Peyer's patch (tissue), 4 donors: ENCODE measurements around the gene KIF14. TPM values are rescaled to one million over a fixed set of nuclear protein-coding genes. Genes with fewer than 3 reads are reported as not detected.

Experiments
- DNase-seq, 3 donors: peaks; one replicate each; pipeline ENCODE4 v3.0.0-alpha.2; 2017 to 2019
- H3K27ac ChIP-seq, 4 donors: fragments of 200-600 bp; sonication (generic); one replicate each; pipeline ENCODE4 v1.5.1; 2016 to 2019
- H3K27me3 ChIP-seq, 2 donors: fragments of 200-600 bp; sonication (generic); one replicate each; pipeline ENCODE4 v1.5.1; 2019
- H3K36me3 ChIP-seq, 3 donors: fragments of 200-600 bp; sonication (generic); one replicate each; pipeline ENCODE4 v1.5.1; 2016 to 2019
- H3K4me1 ChIP-seq, 4 donors: fragments of 200-600 bp; sonication (generic); one replicate each; pipeline ENCODE4 v1.5.1; 2016 to 2019
- H3K4me3 ChIP-seq, 4 donors: fragments of 200-600 bp; sonication (generic); 1 replicate in 3 of 4; 2 replicates in 1 of 4; pipeline ENCODE4 v1.5.1; 2016 to 2019; ENCODE audit warnings: mild to moderate bottlenecking in 1 of 4
- H3K9me3 ChIP-seq, 4 donors: fragments of 200-600 bp; sonication (generic); one replicate each; pipeline ENCODE4 v1.5.1; 2016 to 2019; ENCODE audit warnings: mild to moderate bottlenecking in 1 of 4
- POLR2A ChIP-seq, 2 donors: fragments of 450-650 bp; IDR thresholded peaks; one replicate each; pipeline ENCODE4 v1.5.1; 2017; ENCODE audit warnings: antibody characterized with exemption in 2 of 2, mild to moderate bottlenecking in 2 of 2, moderate library complexity in 2 of 2
- total RNA-seq, 4 donors: library from RNA; depleted of rRNA; stranded (reverse); fragments of >200 nt; gene quantifications; one replicate each; pipeline ENCODE4 v1.1.0, GENCODE V29; 2016
- TF ChIP-seq, protein P1 (sequence below), 6 experiments: fragments of 450-650 bp in 4 of 6; fragments of 200-600 bp in 2 of 6; sonication (generic) in 1 of 6; IDR thresholded peaks; one replicate each; pipeline ENCODE4 v1.5.1; 2017 to 2019; ENCODE audit warnings: antibody characterized with exemption in 6 of 6, mild to moderate bottlenecking in 3 of 6, moderate library complexity in 1 of 6

Gene KIF14
- total RNA-seq, 4 donors from 2014 or later = 0.85 to 2.5 (median 1.1) TPM

DNA sequence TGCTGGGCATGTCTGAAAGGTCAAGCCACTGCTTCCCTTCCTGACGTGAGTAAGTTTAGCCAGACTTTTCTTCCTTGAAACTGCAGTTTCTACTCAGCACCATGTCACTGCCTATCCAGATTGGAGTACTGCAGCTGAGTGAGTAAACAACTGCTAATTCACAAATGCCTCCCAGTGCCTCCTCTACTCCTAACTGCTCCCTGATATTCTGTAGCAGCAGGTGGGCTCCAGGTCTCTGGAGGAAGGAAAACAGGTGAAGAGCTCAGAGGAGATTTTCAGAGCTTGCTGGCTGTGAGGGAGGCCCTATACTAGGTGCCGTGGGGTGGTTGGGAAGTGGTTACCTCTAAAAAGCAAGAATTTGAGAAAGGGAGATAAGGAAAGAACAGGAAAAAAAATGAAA is 96.5 kb downstream of the KIF14 start:
- no peaks in the 10 kb centered on the region for H3K36me3 ChIP-seq
- no peak for DNase-seq
- H3K27ac ChIP-seq = no peak overlapping the region
- TF ChIP-seq POLR2A (IDR thresholded peaks at IDR 0.05) = no peak
- TF ChIP-seq, protein P1, sequence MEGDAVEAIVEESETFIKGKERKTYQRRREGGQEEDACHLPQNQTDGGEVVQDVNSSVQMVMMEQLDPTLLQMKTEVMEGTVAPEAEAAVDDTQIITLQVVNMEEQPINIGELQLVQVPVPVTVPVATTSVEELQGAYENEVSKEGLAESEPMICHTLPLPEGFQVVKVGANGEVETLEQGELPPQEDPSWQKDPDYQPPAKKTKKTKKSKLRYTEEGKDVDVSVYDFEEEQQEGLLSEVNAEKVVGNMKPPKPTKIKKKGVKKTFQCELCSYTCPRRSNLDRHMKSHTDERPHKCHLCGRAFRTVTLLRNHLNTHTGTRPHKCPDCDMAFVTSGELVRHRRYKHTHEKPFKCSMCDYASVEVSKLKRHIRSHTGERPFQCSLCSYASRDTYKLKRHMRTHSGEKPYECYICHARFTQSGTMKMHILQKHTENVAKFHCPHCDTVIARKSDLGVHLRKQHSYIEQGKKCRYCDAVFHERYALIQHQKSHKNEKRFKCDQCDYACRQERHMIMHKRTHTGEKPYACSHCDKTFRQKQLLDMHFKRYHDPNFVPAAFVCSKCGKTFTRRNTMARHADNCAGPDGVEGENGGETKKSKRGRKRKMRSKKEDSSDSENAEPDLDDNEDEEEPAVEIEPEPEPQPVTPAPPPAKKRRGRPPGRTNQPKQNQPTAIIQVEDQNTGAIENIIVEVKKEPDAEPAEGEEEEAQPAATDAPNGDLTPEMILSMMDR (IDR thresholded peaks at IDR 0.05) = no peak
- H3K27me3 ChIP-seq = no peaks in the 10 kb centered on the region
- H3K4me3 ChIP-seq = no peak overlapping the region
- no peaks in the 10 kb centered on the region for H3K9me3 ChIP-seq
- H3K4me1 ChIP-seq = no peaks in the 10 kb centered on the region

DNA sequence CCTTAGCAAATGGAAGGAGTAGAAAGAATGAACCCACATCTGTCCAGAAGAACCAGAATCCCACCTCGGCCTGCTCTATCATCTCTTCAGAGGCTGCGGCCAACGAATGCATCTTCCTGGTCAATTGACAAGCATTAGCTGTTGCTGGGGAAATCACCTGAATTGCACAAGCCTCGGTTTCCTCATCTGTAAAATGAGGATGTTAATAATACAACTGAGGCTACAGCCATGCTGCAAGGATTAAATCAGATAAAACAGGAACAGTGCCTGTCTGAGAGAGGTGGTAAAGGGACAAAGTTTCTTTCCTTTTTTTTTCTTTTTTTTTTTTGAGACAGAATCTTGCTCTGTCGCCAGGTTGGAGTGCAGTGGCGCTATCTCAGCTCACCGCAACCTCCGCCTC is 99.8 kb downstream of the KIF14 start:
- Histone ChIP-seq H3K27me3 (no peaks in the 10 kb centered on the region), H3K9me3 (no peaks in the 10 kb centered on the region), H3K27ac (no peak overlapping the region), H3K4me1 (no peaks in the 10 kb centered on the region), H3K4me3 (no peak overlapping the region), H3K36me3 (no peaks in the 10 kb centered on the region)
- no peak for DNase-seq
- TF ChIP-seq, protein P1 (IDR thresholded peaks at IDR 0.05) = no peak
- TF ChIP-seq POLR2A (IDR thresholded peaks at IDR 0.05) = no peak

DNA sequence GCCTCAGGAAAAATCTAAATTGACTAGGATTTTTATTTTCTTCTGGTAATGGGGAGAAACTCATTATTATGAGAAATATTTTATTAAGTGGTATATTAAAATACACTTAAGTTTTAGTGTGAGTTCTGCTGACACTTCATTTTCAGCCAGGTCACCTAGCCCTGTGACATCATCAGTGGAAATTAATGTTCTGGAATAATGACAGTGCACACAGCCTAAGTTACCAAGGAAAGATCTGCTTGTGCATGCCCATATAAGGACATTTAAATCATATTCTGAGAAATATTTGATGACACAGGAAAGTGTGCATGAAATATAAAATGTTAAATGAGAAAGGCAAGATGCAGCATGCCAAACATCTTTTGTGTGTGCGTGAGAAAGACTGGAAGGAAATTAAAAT is 102.0 kb downstream of the KIF14 start:
- no peak for DNase-seq
- Histone ChIP-seq H3K4me3 (no peak overlapping the region), H3K27ac (no peak overlapping the region), H3K4me1 (no peaks in the 10 kb centered on the region), H3K9me3 (no peaks in the 10 kb centered on the region), H3K27me3 (no peaks in the 10 kb centered on the region), H3K36me3 (no peaks in the 10 kb centered on the region)
- TF ChIP-seq POLR2A (IDR thresholded peaks at IDR 0.05) = no peak
- TF ChIP-seq, protein P1 (IDR thresholded peaks at IDR 0.05) = no peak

DNA sequence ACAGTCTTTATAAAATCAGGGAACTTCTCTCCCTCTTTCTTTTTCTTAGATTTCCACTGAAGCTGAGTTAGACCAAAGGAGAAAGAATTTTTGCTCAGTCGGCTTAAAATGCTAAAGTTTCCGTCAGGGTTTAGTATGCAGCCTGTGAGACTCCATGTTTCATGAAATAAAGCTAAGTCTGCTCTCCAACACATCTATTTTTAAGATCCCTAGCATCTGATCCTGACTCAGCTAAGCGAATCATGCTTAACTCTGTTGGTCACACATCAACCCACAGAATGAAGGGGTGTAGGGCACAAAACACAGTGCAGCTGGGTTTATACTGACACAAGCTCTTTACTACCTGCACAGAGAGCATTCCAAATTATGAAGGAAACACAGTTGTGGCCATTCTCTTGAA is 108.4 kb downstream of the KIF14 start:
- Histone ChIP-seq H3K9me3 (no peaks in the 10 kb centered on the region), H3K4me1 (no peaks in the 10 kb centered on the region), H3K36me3 (no peaks in the 10 kb centered on the region), H3K27me3 (peaks cover 0 to 4% of the 10 kb centered on the region in 2 donors), H3K27ac (no peak overlapping the region), H3K4me3 (no peak overlapping the region)
- DNase-seq = no peak
- no peak for TF ChIP-seq POLR2A (IDR thresholded peaks at IDR 0.05)
- TF ChIP-seq, protein P1 (IDR thresholded peaks at IDR 0.05) = no peak

DNA sequence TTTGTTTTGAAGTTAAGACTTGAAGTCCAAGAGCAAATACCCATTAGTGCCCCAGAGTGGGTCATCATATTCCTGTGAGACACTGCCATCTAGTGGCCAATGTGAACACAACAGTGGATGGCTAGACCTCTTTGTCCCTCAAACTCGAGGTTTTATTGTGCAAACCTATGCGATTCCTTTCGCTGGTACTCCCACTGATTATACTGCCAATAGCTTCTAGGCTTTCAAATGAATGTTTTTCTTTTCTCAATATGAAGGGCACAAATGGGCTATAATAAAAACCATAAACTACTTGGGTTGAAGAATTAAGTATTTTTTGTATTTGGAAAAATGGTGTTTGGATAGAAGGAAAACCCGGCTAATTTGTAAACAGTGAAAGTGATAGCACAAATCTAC is 110.3 kb downstream of the KIF14 start:
- DNase-seq = peak in 2 of 3 donors; percentile 68 to 89
- Histone ChIP-seq H3K27ac (no peak overlapping the region), H3K4me1 (no peaks in the 10 kb centered on the region), H3K4me3 (no peak overlapping the region), H3K27me3 (peaks cover 0 to 4% of the 10 kb centered on the region in 2 donors), H3K9me3 (no peaks in the 10 kb centered on the region), H3K36me3 (no peaks in the 10 kb centered on the region)
- TF ChIP-seq, protein P1 (IDR thresholded peaks at IDR 0.05) = peak; percentile 69 to 95 (median 93)
- no peak for TF ChIP-seq POLR2A (IDR thresholded peaks at IDR 0.05)

DNA sequence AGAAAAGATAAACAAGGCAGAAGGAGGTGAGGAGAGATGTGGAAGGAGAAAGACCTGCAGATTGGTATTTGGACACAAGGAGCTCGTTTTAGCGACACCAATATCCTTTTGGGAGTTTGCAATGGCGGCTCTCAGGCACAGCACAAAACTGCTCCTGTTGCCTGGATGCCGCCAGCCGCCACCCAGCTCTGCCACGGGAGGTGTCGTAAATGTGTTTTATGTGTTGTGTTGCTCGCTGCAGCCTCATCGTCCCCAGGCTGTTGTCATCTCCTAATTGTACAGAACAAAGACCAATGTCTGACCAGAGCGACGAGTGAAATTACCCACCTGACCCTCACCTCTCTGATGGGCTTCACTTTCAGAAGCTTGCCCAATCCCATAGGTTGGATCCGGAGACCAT is 114.1 kb downstream of the KIF14 start:
- Histone ChIP-seq H3K4me1 (no peaks in the 10 kb centered on the region), H3K27me3 (peaks cover 0 to 4% of the 10 kb centered on the region in 2 donors), H3K36me3 (no peaks in the 10 kb centered on the region), H3K4me3 (no peak overlapping the region), H3K9me3 (no peaks in the 10 kb centered on the region), H3K27ac (no peak overlapping the region)
- DNase-seq = no peak
- TF ChIP-seq POLR2A (IDR thresholded peaks at IDR 0.05) = no peak
- TF ChIP-seq, protein P1 (IDR thresholded peaks at IDR 0.05) = no peak
